KMS-11 (cell line): Measurements from ENCODE around the gene ZNF10.

Experiments used
- H2AFZ ChIP-seq: fragments of 200-600 bp; sonication (generic); 2 replicates; pipeline ENCODE4 v1.6.1; 2016; ENCODE audit warnings: antibody characterized with exemption, mixed run types, low read depth
- H3K27ac ChIP-seq: fragments of 200-600 bp; sonication (generic); 2 replicates; pipeline ENCODE4 v1.6.1; 2016; ENCODE audit warnings: mild to moderate bottlenecking, mixed run types
- H3K27me3 ChIP-seq: fragments of 200-600 bp; sonication (generic); 2 replicates; pipeline ENCODE4 v1.6.1; 2017; ENCODE audit warnings: mild to moderate bottlenecking, low read depth, mixed run types, moderate library complexity; ENCODE audit not compliant: insufficient read depth
- H3K36me3 ChIP-seq: fragments of 200-600 bp; sonication (generic); 2 replicates; pipeline ENCODE4 v1.6.1; 2017; ENCODE audit warnings: mild to moderate bottlenecking, mixed run types; ENCODE audit not compliant: insufficient read depth
- H3K4me1 ChIP-seq: fragments of 200-600 bp; sonication (generic); 2 replicates; pipeline ENCODE4 v1.6.1; 2016; ENCODE audit warnings: mild to moderate bottlenecking, low read depth, mixed run types; ENCODE audit not compliant: poor library complexity, severe bottlenecking
- H3K4me2 ChIP-seq: fragments of 200-600 bp; sonication (generic); 2 replicates; pipeline ENCODE4 v1.7.0; 2016; ENCODE audit warnings: mild to moderate bottlenecking, mixed run types
- H3K4me3 ChIP-seq: fragments of 200-600 bp; sonication (generic); IDR thresholded peaks from 2 replicates; pipeline ENCODE4 v1.6.1; 2017; ENCODE audit warnings: low read depth, low read length, mixed read lengths; ENCODE audit not compliant: insufficient read depth
- H3K79me2 ChIP-seq: fragments of 200-600 bp; sonication (generic); 2 replicates; pipeline ENCODE4 v1.6.1; 2016; ENCODE audit warnings: low read depth, mixed run types; ENCODE audit not compliant: insufficient read depth
- H3K9ac ChIP-seq: fragments of 200-600 bp; sonication (generic); 2 replicates; pipeline ENCODE4 v1.6.1; 2016; ENCODE audit warnings: mild to moderate bottlenecking, mixed run types
- H4K20me1 ChIP-seq: fragments of 200-600 bp; sonication (generic); 2 replicates; pipeline ENCODE4 v1.6.1; 2016; ENCODE audit warnings: mild to moderate bottlenecking, mixed run types; ENCODE audit not compliant: insufficient read depth
- CTCF ChIP-seq: fragments of 200-600 bp; sonication (generic); conservative IDR thresholded peaks from 2 replicates; pipeline ENCODE4 v1.6.1; 2017; ENCODE audit warnings: low read depth, mild to moderate bottlenecking, antibody characterized with exemption, low read length, moderate library complexity, mixed read lengths

The ZNF10 gene

GRCh38 chr12:133145981-133146380, 15.6 kb downstream of the ZNF10 start:
- Histone ChIP-seq H3K4me1 (no peaks in the 10 kb centered on the region), H3K9ac (no peak overlapping the region), H3K36me3 (no peaks in the 10 kb centered on the region), H3K27ac (no peak overlapping the region), H3K4me3 (no peak overlapping the region), H3K27me3 (no peaks in the 10 kb centered on the region), H3K4me2 (no peak overlapping the region), H2AFZ (no peak overlapping the region), H3K79me2 (no peaks in the 10 kb centered on the region), H4K20me1 (no peaks in the 10 kb centered on the region)
- TF ChIP-seq CTCF = no peak

DNA sequence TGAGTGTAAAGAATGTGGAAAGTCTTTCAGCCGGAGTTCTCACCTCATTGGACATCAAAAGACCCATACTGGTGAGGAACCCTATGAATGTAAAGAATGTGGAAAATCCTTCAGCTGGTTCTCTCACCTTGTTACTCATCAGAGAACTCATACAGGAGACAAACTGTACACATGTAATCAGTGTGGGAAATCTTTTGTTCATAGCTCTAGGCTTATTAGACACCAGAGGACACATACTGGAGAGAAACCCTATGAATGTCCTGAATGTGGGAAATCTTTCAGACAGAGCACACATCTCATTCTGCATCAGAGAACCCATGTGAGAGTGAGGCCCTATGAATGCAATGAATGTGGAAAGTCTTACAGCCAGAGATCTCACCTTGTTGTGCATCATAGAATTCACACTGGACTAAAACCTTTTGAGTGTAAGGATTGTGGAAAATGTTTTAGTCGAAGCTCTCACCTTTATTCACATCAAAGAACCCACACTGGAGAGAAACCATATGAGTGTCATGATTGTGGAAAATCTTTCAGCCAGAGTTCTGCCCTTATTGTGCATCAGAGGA, 25.8 kb downstream of the ZNF10 start:
- H3K36me3 ChIP-seq = no peaks in the 10 kb centered on the region
- H3K4me3 ChIP-seq = no peak overlapping the region
- TF ChIP-seq CTCF = no peak
- no peak overlapping the region for H3K4me2 ChIP-seq
- H3K4me1 ChIP-seq = no peaks in the 10 kb centered on the region
- no peaks in the 10 kb centered on the region for H3K79me2 ChIP-seq
- no peak overlapping the region for H3K27ac ChIP-seq
- no peak overlapping the region for H3K9ac ChIP-seq
- H4K20me1 ChIP-seq = no peaks in the 10 kb centered on the region
- H2AFZ ChIP-seq = no peak overlapping the region
- H3K27me3 ChIP-seq = no peaks in the 10 kb centered on the region

DNA sequence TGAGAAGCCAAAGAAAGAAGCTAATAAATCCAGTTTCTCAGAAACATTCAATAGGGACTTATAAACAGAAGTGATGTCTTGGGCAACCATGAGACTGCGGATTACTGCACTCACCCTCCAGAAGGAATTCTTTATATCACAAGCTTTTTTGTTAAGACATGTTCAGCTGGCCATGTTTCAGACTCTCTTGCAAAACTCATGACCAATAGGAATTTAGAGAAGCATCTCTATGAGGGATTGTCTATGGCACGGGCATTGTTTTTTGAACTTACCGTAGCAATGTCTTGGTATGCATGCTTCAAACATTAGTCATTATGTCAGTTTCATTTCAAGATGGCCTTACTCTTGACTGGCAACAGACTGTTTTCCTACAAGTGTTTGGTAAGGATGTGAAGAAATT, 35.3 kb downstream of the ZNF10 start:
- Histone ChIP-seq H4K20me1 (no peaks in the 10 kb centered on the region), H3K4me3 (no peak overlapping the region), H3K36me3 (no peaks in the 10 kb centered on the region), H2AFZ (no peak overlapping the region), H3K27me3 (no peaks in the 10 kb centered on the region), H3K27ac (no peak overlapping the region), H3K79me2 (no peaks in the 10 kb centered on the region), H3K4me2 (no peak overlapping the region), H3K9ac (no peak overlapping the region), H3K4me1 (no peaks in the 10 kb centered on the region)
- TF ChIP-seq CTCF = no peak

GRCh38 chr12:133172491-133172890, 42.1 kb downstream of the ZNF10 start:
- Histone ChIP-seq H3K79me2 (no peaks in the 10 kb centered on the region), H3K4me3 (no peak overlapping the region), H3K4me2 (no peak overlapping the region), H2AFZ (no peak overlapping the region), H3K4me1 (no peaks in the 10 kb centered on the region), H3K27ac (no peak overlapping the region), H3K27me3 (no peaks in the 10 kb centered on the region), H4K20me1 (no peaks in the 10 kb centered on the region), H3K9ac (no peak overlapping the region), H3K36me3 (no peaks in the 10 kb centered on the region)
- no peak for TF ChIP-seq CTCF
